Activated CD4-positive, CD25-positive, alpha-beta regulatory T cell (primary cell): ENCODE measurements around the gene SIN3A.

ENCODE experiments used
- DNase-seq, 4 experiments: peaks; one replicate each; lab custom pipeline; 2025; lab: John Stamatoyannopoulos, UW

SIN3A gene

GRCh38 chr15:75371901-75372688 lies 79.4 kb downstream of the SIN3A start:
- DNase-seq, result no peak

- no peak for DNase-seq
Observed at GRCh38 chr15:75371486-75371885, 80.0 kb downstream of the SIN3A start.

- DNase-seq, result no peak
Observed at GRCh38 chr15:75369897-75370581, 81.5 kb downstream of the SIN3A start.

DNA sequence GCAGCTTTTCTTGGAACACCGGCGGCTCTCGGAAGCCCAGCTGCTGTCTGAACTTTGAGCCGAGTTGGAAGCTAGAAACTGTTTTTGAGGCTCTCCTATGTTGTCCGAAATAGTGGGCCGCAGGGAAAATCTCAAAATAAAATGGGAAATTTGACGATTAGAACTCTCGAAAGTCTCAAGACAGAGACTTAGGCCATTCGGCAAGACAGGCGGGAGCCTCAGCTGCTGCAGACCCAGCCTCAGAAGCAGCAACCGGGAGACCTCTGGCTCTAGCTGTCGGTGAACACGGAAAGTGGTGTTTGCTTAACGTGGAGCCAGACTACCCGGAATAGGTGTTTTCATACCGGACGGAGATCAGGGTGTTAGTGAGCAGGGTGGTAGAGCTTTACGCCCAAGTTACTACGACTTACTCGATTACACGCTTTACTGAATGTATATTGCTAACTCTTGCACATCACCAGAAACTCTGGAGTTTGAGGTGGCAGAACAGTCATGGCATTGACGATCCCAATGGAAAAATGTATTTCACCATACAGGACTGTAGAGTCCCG lies 82.7 kb downstream of the SIN3A start:
- no peak for DNase-seq

GRCh38 chr15:75367913-75368688 lies 83.4 kb downstream of the SIN3A start, which contains the start of gene MAN2C1:
MAN2C1 (minus strand) TSS chr15:75368607; CDS start chr15:75368583, 24 bp downstream.
- DNase-seq, result peak; percentile 77 to 86 (median 80)

DNA sequence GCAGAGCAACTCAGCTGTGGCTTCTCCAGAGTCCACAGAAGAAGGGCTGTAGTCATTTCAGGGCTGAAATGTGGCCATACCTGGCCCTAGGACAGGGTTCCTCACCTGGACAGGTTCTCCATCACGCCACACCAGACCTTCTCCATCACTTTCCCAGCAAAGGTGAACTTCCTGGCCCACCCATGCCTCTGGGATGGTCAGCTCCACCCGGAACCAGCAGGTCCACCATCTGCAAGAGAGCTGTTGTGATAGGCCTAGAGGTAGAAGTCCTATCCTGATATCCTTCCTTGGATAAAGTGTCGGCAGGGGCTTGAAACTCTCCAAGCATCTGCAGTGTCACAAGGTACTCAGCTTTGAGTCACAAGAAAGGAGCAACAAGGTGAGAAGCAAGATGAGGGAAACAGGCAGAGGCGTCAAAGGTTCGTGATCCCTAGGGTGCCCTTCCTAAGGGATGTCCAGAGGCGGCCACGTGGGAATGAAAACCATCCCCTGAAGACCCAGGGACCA lies 84.0 kb downstream of the SIN3A start:
- no peak for DNase-seq

GRCh38 chr15:75367006-75367405 lies 84.5 kb downstream of the SIN3A start:
- no peak for DNase-seq

DNA sequence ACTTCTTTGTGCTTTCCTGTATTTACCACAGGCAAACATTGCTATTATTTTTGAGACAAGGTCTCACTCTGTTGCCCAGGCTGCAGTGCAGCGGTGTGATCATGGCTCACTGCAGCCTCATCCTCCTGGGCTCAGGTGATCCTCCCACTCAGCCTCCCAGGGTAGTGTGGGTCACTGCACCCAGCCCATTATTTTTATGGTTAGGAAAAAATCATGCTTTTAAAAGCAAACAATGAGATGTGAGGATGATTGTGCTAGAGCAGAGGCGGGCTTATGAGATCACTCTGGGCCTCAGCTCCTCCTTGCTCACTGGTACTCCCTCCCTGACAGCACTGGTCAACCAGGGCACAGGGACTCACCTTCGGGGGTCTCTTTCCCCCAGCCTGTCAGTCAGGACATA lies 85.3 kb downstream of the SIN3A start:
- DNase-seq, result no peak

DNA sequence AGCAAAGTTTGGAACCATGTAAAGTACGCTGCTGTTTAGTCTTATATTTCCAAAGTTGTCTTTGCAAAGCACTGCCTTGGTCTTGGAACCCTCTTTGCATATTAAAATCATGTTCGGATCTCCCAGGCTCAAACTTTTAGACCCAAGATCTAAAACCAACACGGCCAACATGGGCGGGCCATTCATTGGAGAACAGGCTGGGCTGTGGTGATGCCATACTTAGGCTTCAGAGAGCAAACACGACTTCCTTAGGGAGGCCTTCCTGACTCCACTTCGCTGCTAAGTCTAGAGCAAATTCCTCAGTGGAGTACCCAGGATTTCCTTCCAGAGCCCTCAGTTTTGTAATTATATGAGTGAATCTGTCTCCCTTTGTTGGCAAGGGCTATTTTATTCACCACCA lies 86.6 kb downstream of the SIN3A start:
- no peak for DNase-seq

DNA sequence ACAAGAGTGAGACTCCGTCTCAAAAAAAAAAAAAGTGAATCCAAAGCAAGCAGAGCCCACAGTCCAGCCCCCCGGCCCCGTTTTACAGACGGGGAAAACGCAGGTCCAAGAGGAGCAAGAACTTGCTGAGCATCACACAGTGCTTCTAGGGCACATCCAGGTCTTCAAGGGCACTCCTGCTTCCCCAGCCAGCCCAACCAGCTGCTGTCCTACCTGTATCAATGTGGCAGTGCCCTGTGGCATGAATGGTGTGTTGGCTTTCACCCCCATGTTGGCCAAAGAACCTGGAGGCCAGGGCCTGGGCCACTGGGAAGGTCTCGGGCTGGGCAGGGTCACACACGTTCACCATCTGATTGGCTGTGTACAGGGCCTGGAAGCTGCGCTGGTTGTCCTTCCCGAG lies 87.7 kb downstream of the SIN3A start:
- DNase-seq, result no peak

DNA sequence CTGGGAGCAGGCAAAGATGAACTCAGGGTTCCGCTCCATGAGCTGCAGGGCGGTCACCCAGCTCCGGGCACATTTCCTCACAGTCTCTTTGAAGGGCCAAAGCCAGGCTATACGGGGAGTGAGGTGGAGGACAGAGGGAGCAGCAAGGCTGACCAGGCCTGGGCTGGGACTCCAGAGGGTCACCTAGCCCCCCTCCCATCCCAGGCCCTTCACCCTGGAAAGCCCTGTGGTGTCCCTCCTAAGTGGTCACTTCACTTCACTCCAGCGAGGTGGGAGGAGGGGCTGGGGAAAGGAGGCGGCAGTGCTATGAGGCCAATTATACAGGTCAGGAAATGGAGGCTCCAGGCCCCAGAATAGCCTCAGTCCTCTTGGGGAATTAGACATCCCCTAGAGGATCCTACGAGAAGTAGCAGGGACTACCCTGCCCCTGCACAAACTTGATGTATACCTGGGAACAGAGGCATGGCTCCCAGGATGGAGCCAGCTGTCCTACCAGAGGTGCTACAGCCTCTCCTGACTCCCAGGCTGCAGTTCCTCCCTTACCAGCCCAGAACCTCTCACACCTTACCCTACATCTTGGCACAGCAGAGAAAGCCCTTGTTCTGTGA lies 88.7 kb downstream of the SIN3A start:
- no peak for DNase-seq

DNA sequence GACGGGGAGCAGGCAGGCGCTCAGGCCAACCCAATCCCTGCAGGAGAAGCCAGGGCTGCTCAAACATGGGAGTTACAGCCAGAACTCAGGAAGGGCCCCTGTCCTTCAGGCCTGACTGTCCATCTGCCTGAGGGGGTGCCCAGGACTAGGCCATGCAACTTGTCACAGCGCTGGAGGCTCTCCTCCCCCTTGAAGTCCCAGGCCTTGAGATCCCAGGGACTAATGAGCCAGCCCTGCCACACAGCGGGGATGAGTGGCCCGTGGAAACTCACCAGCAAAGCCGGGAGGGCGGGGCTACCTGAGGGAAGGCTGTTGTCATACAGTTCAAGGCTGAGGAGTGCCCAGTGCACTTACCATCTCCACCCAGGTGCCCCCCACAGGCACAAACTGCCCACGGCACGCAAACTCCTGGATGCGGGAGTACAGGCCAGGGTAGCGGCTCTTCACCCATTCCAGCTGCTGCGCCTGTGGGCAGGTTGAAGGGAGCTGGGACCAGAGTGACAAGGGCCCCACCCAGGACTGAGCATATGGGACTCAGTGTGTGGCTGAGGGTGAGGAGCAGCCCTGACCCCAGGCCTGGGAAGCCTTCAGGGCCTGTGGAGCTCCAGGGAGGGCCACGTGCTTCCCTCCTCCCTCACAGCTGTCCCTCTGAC lies 89.4 kb downstream of the SIN3A start:
- no peak for DNase-seq

DNA sequence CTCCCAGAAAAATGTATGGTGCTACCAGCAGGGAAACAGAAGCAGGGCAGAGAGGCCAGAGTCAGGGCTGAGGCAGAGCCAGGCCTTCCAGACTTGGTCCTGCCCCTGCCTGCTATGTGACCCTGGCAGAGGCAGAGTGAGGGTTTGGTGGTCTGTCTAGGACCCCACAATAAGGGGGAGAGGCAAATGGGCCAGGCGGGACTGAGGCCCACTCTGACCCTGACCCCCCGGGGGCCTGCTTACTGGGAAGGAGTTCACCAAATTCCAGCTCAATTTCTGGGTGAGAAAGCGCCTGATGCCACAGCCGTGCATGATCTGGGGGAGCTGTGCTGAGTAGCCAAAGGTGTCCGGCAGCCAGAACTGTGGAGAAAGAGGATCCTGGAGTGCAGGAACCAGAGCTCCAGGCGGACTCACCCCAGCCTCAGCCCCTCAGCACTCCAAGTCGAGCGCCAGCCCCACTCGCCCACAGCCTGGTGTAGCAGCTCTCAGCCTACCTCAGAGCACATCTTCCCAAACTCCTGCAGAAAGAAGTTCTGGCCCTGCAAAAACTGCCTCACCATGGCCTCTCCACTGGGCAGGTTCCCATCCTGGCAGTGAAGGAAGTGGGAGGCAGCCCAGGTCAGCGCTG lies 90.0 kb downstream of the SIN3A start:
- no peak for DNase-seq

GRCh38 chr15:75360856-75361255 lies 90.6 kb downstream of the SIN3A start:
- no peak for DNase-seq

DNA sequence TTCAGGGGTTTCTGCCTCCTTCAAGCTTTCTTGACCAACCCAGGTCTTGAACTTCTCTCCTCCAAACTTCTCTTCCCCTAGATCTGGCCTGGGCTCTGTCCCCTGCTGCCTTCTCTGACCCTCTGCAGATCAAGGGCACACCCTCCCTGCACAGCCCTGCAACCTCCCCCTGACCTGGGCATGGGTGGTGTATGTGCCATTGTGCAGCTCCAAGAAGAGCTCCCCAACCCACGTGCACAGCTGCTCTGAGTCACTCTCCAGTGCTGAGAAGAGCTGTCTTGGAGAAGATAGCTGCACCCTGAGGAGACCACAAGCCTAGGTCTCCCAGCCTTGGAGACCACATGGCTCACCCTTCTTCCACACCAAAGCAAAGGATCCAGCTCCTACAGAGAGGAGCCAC lies 91.1 kb downstream of the SIN3A start:
- DNase-seq, result no peak

DNA sequence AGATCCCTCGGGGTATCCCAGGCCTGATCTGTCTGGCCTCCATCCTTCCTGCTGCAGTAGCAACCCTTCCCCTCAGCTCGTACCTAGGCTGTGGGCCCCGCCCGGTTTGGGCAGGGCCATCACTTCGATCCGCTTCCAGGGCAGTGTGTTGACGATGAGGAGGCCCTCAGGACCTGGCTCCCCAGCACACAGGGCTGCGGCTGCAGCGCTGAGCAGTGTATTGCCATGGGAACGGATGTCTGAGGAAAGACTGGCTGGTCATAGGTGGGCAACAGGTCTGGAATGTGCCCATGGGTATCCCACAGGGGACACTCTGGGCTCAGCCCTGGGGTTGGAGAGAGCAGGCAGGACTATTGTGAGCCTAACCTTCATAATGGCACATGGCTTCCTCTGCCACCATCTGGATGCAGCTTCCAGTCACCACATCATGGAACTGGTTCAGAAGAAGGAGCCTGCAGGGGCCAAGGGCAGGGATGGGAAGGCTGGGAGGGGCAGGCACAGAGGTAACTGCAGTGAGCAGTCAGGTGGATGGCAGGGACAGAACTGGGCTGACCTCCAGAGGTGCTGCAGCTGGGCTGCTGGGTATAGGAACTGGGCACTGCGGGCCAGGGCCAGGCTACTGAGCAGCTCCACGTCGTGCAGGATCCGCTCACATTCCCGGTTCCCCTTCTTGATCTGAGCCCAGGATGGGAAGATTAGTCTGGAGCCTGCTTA lies 91.8 kb downstream of the SIN3A start:
- no peak for DNase-seq

DNA sequence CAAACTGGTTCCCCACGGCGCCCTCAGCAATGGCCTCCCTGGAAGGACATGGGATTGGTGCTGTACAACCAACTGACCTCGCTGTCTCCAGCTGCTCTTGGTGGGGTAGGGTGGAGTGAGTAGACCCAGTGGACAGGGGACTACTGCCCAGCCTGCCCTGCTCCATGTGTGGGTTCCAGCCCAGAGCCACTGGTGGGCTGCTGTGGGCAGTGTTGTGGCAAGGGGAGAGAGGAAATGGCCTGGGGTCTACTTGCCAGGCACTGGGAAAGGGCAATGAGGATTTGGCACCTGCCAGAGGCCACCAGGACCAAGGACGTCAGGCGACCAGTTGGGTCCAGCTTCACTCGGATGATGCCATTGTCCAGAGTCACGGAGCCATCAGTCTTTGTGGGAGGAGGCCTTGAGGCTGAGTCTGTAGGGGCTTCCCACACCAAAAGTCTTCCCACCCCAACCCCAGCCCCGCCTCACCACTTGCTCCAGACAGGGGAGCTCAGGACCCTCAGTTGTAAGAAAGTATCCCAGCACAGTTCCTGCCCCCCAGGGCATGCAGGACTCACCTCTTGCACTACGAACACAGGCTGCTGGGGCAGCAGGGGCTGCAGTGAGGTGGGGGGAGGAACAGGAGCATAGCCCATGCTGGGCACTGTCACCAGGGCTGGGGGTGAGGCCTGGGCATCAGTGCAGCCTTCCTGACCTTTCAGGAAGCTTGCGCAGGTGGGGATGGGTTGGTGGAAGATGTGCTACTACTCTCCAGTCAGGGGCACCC lies 92.5 kb downstream of the SIN3A start:
- no peak for DNase-seq

GRCh38 chr15:75357976-75358673 lies 93.4 kb downstream of the SIN3A start:
- DNase-seq, result no peak

DNA sequence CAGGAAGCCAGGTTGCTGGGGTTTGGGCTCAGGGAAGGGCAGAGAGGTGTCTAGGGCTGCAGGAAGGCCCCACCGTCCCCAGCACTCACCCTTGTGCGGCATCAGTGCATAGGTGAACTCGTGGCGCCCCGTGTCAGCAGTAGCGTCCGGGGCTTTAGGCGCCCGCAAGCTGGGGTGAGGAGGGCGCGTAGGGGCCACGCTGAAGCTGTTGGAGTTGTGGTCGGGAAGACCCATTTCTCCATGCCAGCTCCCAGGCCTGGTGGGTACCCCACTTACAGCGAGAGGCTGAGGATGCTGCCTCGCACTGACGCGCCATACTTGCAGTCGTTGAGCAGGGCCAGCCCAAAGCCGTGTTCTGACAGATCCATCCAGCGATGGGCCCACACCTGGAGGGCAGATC lies 95.0 kb downstream of the SIN3A start:
- DNase-seq, result no peak
